Ramos (cell line): ENCODE results near the gene TEX12.
"Not testable (repeated sequence)": the region's sequence is repeated elsewhere in the genome, so short reads cannot be mapped to it uniquely, and the experiment has no call there.

ENCODE experiments used
- in situ Hi-C: fragments of 300-500 bp; cut with MboI; formaldehyde crosslinking; loops from one replicate; pipeline ENCODE4 v1.14.3; 2022; ENCODE audit warnings: low sequenced_read_pairs; ENCODE audit not compliant: unreplicated experiment

Gene TEX12

DNA sequence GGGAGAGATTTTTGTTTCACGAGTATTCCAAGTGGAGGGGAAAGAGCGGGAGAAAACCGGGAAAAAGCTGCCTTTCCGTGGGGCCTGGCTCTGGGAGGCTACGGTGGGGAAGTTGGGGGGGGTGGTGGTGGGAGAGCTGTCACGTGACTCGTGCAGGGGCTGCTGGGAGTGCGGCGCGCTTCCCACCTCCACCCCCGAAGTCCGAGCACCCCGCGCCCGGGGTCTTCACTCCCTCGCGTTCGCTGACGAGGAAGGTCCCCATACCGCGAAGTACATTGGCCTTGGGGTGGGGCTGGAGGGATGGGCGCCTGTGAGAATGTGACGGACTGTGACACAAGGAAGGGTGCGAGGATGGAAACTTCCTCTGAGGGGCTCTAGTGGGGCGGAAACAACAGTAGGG, at the start of gene TEX12:
Gene TEX12 (plus strand): TSS at position 228 of the 400 bp plus-strand sequence. CDS start 1,897 bp downstream, outside the sequence.
- in situ Hi-C loops, result no loop called here

- in situ Hi-C loops, result no loop called here
These were observed 49.0 kb upstream of the TEX12 start for GRCh38 chr11:112118176-112118575.

DNA sequence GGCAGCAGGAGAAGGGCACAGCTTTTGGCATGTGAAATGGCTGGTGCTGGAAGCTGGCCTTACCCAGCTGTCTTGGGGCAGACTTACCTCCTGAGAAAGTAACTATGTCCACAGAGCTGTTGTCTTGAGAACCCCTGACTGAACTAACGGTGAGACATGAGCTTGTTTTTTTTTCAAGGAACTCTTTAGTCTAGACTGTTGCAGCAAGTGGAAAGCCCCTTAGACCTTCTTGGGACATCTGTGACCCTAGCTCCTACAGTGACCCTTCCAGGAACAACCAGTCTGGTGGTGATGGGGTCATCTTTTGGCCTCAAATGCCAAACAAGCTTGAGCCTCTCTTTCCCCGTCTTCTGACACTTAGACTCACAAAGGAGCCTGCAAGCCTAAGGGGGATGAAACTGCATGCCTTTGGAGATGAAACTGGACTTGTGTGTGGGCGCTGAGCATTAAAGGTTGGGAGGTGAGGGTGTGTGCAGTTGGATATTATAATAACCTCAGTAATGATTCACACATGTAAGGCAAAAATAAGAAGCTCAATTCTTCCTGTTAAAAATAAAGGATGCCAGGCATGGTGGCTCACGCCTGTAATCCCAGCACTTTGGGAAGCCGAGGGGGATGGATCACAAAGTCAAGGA, 45.1 kb upstream of the TEX12 start:
- in situ Hi-C loops, result no loop called here

DNA sequence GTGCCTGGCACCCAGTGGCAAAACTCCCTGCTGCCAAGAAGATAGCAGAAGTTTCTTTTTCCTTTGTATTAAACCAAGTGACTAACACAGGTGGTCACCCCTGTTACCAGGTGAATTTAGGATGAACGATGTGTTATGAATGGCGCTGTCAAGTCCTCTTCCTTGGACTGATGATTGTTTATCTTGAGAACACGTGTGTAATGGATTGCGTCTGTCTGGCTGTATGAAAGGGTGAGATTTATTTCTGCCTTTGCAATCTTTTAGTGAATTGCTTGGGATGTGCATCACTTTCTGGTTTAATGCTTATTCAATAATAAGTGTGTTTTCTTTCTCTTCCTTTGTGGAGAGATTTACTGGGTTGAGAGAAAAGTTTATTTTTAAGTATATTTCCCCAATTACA, 44.0 kb upstream of the TEX12 start:
- in situ Hi-C loops, result no loop called here

- in situ Hi-C loops, result no loop called here
These were observed 40.1 kb upstream of the TEX12 start for GRCh38 chr11:112127056-112127455.

DNA sequence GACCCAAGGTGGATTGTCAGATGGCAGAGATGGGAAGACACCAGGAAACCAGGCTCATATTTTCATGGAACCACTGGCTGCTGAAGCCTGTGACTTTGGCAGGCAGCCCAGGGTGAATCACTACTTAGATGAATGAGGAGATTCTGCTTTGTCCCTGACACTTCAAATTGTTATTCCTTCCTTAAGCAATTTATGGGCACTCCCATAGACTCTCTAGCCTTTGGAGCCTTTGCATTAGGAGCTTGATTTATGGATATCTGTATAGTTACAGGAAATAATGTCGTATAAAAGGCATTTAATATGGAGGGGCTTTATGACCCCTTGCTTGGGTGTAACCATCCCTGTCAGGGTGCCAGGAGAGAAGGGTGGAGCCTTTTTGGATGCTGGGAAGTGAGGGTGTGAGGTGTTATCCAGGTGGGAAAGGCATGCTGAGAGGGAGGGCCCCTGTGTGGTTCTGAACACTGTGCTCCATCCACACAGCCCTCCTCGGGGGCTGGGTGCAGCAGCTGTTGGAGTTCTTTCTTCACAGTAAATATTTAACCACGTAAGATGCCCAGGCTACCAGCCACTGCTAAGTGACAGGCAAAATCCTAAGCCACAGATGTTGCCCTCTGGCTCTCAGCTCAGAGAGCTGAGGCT, 38.6 kb upstream of the TEX12 start:
- in situ Hi-C loops, result no loop called here

GRCh38 chr11:112129656-112130055, 37.5 kb upstream of the TEX12 start:
- in situ Hi-C loops, result no loop called here

DNA sequence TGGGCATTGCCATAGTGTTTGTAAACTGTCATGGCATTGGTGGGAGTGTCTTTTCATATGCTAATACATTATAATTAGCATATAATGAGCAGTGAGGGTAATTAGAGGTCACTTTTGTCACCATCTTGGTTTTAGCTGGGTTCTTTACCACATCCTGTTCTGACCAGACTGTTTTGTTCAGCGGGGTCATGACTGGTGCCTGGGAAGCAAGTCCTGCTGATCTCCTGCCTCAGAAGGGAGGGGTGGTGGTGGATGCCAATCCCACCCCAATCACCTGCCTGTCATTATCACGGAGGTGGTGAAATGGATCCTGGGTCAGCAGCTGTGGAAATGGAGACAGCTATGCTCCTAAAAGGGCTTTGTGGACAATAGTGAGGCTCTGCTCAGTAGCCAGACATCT, 34.4 kb upstream of the TEX12 start:
- in situ Hi-C loops, result no loop called here

GRCh38 chr11:112134473-112134872, 32.7 kb upstream of the TEX12 start:
- in situ Hi-C loops, result no loop called here

DNA sequence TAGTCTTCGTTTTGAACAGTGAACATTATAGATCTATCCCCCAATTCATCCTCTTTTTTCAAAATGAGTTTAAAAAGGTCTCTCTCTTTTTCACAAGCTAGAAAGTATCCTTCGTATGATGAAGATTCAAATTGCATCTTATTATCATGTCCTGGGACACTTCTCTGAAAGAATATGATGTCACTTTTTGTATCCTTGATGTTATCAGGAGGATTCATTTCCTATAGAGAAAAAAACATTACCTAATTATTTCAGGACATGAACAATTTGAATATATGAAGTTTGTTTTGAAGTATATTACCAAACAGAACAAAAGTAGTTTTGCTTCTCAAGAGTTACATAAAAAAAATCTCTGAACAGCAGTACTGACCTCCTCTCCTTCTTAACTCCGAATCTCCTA, 23.6 kb upstream of the TEX12 start:
- in situ Hi-C loops, result no loop called here

GRCh38 chr11:112150517-112150916, 16.7 kb upstream of the TEX12 start:
- in situ Hi-C loops, result no loop called here

DNA sequence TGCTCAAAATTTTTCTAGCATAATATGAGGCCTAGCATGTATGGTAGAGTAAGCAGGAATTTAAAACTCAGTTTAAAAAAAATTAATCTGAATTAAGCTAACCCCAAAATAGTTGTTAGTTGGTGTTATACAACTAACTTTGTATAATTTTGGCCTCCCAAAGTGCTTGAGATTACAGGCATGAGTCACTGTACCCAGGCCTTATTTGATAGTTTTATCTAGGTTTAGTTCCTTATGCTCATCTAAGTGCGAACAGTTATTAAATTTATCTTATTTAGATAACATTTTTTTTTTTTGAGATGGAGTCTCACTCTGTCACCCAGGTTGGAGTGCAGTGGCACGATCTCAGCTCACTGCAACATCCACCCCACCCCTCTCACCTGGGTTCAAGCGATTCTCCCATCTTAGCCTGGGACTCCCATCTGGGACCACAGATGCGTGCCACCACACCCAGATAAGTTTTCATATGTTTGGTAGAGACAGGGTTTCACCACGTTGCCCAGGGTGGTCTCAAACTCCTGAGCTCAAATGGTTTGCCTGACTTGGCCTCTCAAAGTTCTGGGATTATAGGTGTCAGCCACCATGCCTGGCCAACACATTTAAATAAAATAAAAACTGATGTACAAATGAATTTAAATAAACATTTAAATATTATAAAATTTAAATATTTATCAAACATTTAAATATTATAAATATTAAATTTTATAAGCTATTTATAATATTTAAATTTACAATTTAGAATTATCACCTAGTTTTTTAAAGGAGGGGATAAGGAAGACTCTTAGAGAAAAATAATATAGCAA, 10.8 kb upstream of the TEX12 start:
- in situ Hi-C loops, result no loop called here

- in situ Hi-C loops, result no loop called here
These were observed 10.0 kb upstream of the TEX12 start for GRCh38 chr11:112156956-112157766.

- in situ Hi-C loops, result no loop called here
These were observed 7.8 kb upstream of the TEX12 start for GRCh38 chr11:112159098-112160065.

- in situ Hi-C loops, result no loop called here
These were observed 6.9 kb upstream of the TEX12 start for GRCh38 chr11:112160091-112160848.

GRCh38 chr11:112161012-112161411, 6.2 kb upstream of the TEX12 start:
- in situ Hi-C loops, result no loop called here

- in situ Hi-C loops, result not testable (repeated sequence)
These were observed 5.0 kb upstream of the TEX12 start for GRCh38 chr11:112162200-112162599.

DNA sequence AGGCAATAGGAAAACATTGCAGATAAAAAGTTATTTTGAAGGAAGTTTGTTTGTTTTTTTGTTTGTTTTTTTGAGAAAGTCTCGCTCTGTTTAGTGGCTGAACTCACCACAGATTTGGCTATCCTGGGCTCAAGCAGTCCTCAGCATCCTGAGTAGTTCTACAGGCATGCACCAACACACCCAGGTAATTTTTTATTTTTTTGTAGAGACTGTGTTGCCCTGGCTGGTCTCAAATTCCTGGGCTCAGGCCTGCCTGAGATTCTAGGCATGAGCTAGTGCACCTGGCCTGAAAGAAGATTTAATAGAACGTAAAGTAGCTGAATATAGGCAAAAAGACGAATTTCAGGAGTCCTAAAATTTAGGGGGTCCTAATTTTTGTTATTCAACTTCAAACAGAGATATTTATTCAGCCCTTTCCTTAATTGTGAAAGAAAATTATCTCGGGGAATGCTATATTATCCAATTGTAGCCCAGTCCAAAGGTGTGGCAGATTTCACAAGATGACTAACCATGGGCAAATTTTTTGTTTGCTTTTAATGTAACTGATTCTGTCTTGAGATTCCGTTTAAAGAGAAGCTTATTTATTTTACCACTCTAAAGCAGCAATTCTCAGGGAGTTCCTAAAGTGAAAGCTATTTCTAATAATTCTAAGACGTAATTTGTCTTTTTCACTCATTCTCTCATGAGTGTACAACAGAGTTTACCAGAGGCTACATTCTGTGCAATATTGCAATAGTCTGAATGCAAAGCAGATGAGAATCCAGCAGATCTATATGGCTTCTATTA, 4.2 kb upstream of the TEX12 start:
- in situ Hi-C loops, result no loop called here
